ENCODE data around the gene ZC3H12C.

ZC3H12C gene

GRCh38 chr11:110128161-110128560, 35.0 kb downstream of the ZC3H12C start:
- no peak for TF ChIP-seq CTCF (IDR thresholded peaks at IDR 0.05; ENCODE audit: insufficient read depth, low read depth, low read length, missing control alignments)
- no peak for DNase-seq (ENCODE audit: low read depth)
- H3K4me3 ChIP-seq (ENCODE audit: low read depth, low read length): no peak overlapping the region

- no peak for TF ChIP-seq CTCF (IDR thresholded peaks at IDR 0.05; ENCODE audit: insufficient read depth, low read depth, low read length, missing control alignments)
- no peak overlapping the region for H3K4me3 ChIP-seq (ENCODE audit: low read depth, low read length)
- DNase-seq (ENCODE audit: low read depth): no peak
Measured at GRCh38 chr11:110130642-110131238, 37.5 kb downstream of the ZC3H12C start.

- TF ChIP-seq CTCF (IDR thresholded peaks at IDR 0.05; ENCODE audit: insufficient read depth, low read depth, low read length, missing control alignments): no peak
- no peak overlapping the region for H3K4me3 ChIP-seq (ENCODE audit: low read depth, low read length)
- no peak for DNase-seq (ENCODE audit: low read depth)
Measured at GRCh38 chr11:110131386-110132123, 38.4 kb downstream of the ZC3H12C start.

- DNase-seq (ENCODE audit: low read depth): no peak
- TF ChIP-seq CTCF (IDR thresholded peaks at IDR 0.05; ENCODE audit: insufficient read depth, low read depth, low read length, missing control alignments): no peak
- H3K4me3 ChIP-seq (ENCODE audit: low read depth, low read length): no peak overlapping the region
Measured at GRCh38 chr11:110133160-110133559, 40.0 kb downstream of the ZC3H12C start.

- TF ChIP-seq CTCF (IDR thresholded peaks at IDR 0.05; ENCODE audit: insufficient read depth, low read depth, low read length, missing control alignments): no peak
- DNase-seq (ENCODE audit: low read depth): no peak
- H3K4me3 ChIP-seq (ENCODE audit: low read depth, low read length): no peak overlapping the region
Measured at GRCh38 chr11:110134110-110134509, 40.9 kb downstream of the ZC3H12C start.

GRCh38 chr11:110141812-110142211, 48.6 kb downstream of the ZC3H12C start:
- no peak for TF ChIP-seq CTCF (IDR thresholded peaks at IDR 0.05; ENCODE audit: insufficient read depth, low read depth, low read length, missing control alignments)
- no peak for DNase-seq (ENCODE audit: low read depth)
- no peak overlapping the region for H3K4me3 ChIP-seq (ENCODE audit: low read depth, low read length)

Data from GM12865 (cell line).